ENCODE results near the gene IGHMBP2.
A peak's percentile ranks its signal among the peaks of the same experiment; 100 is the strongest.
"Not testable (repeated sequence)": the region's sequence is repeated elsewhere in the genome, so short reads cannot be mapped to it uniquely, and the experiment has no call there.

Gene IGHMBP2

GRCh38 chr11:68872216-68873003, 31.3 kb upstream of the IGHMBP2 start:
- TF ChIP-seq CTCF (IDR thresholded peaks at IDR 0.05; ENCODE audit: low read depth, low read length, missing control alignments) = no peak
- H3K4me3 ChIP-seq (ENCODE audit: low read depth, low read length) = no peak overlapping the region
- DNase-seq (ENCODE audit: low read depth) = no peak

GRCh38 chr11:68878022-68878421, 25.7 kb upstream of the IGHMBP2 start:
- TF ChIP-seq CTCF (IDR thresholded peaks at IDR 0.05; ENCODE audit: low read depth, low read length, missing control alignments) = no peak
- H3K4me3 ChIP-seq (ENCODE audit: low read depth, low read length) = no peak overlapping the region
- DNase-seq (ENCODE audit: low read depth) = no peak

- DNase-seq (ENCODE audit: low read depth) = no peak
- H3K4me3 ChIP-seq (ENCODE audit: low read depth, low read length) = no peak overlapping the region
- TF ChIP-seq CTCF (IDR thresholded peaks at IDR 0.05; ENCODE audit: low read depth, low read length, missing control alignments) = no peak
Measured at GRCh38 chr11:68880851-68881250, 22.8 kb upstream of the IGHMBP2 start.

- H3K4me3 ChIP-seq (ENCODE audit: low read depth, low read length) = no peak overlapping the region
- no peak for TF ChIP-seq CTCF (IDR thresholded peaks at IDR 0.05; ENCODE audit: low read depth, low read length, missing control alignments)
- no peak for DNase-seq (ENCODE audit: low read depth)
Measured at GRCh38 chr11:68881320-68881719, 22.4 kb upstream of the IGHMBP2 start.

- DNase-seq (ENCODE audit: low read depth) = no peak
- no peak for TF ChIP-seq CTCF (IDR thresholded peaks at IDR 0.05; ENCODE audit: low read depth, low read length, missing control alignments)
- H3K4me3 ChIP-seq (ENCODE audit: low read depth, low read length) = no peak overlapping the region
Measured at GRCh38 chr11:68882391-68882790, 21.3 kb upstream of the IGHMBP2 start.

- not testable (repeated sequence) for H3K4me3 ChIP-seq (ENCODE audit: low read depth, low read length); DNase-seq (ENCODE audit: low read depth)
Measured at GRCh38 chr11:68884827-68885226, 18.9 kb upstream of the IGHMBP2 start.

GRCh38 chr11:68889948-68890446, 13.7 kb upstream of the IGHMBP2 start:
- no peak for DNase-seq (ENCODE audit: low read depth)
- TF ChIP-seq CTCF (IDR thresholded peaks at IDR 0.05; ENCODE audit: low read depth, low read length, missing control alignments) = peak; percentile 18
- H3K4me3 ChIP-seq (ENCODE audit: low read depth, low read length) = no peak overlapping the region
